Loucy (cell line): ENCODE results near the gene DLL1.

Experiments used
- H2AFZ ChIP-seq: fragments of 200-600 bp; sonication (generic); 2 replicates; pipeline ENCODE4 v1.6.0; 2016; ENCODE audit warnings: antibody characterized with exemption, mild to moderate bottlenecking, low read length, moderate library complexity
- H3F3A ChIP-seq: fragments of 200-600 bp; 2 replicates; pipeline ENCODE4 v1.6.0; 2016; ENCODE audit warnings: antibody characterized with exemption, low read depth, mild to moderate bottlenecking
- H3K27me3 ChIP-seq: fragments of 200-600 bp; sonication (generic); 2 replicates; pipeline ENCODE4 v1.6.1; 2014; ENCODE audit warnings: low read length, mild to moderate bottlenecking; ENCODE audit not compliant: insufficient read depth, poor library complexity, severe bottlenecking
- H3K36me3 ChIP-seq: fragments of 200-600 bp; sonication (generic); 2 replicates; pipeline ENCODE4 v1.6.1; 2016; ENCODE audit warnings: low read length; ENCODE audit not compliant: insufficient read depth
- H3K4me1 ChIP-seq: fragments of 200-600 bp; sonication (generic); 2 replicates; pipeline ENCODE4 v1.5.1; 2014; ENCODE audit warnings: low read length, mild to moderate bottlenecking; ENCODE audit not compliant: insufficient read depth, poor library complexity, severe bottlenecking
- H3K4me2 ChIP-seq: fragments of 200-600 bp; sonication (generic); 2 replicates; pipeline ENCODE4 v1.6.0; 2014; ENCODE audit warnings: antibody characterized with exemption, low read length, low read depth, mild to moderate bottlenecking; ENCODE audit not compliant: poor library complexity, severe bottlenecking
- H3K4me3 ChIP-seq: fragments of 200-600 bp; sonication (generic); 2 replicates; pipeline ENCODE4 v1.5.1; 2014; ENCODE audit warnings: low read length, mild to moderate bottlenecking, mixed read lengths; ENCODE audit not compliant: poor library complexity, severe bottlenecking
- H3K79me2 ChIP-seq: fragments of 200-600 bp; sonication (generic); 2 replicates; pipeline ENCODE4 v1.6.1; 2014; ENCODE audit warnings: low read length; ENCODE audit not compliant: insufficient read depth
- H3K9ac ChIP-seq: fragments of 200-600 bp; sonication (generic); 2 replicates; pipeline ENCODE4 v1.6.0; 2014; ENCODE audit warnings: mild to moderate bottlenecking, low read depth, low read length, moderate library complexity; ENCODE audit not compliant: poor library complexity, severe bottlenecking
- H3K9me2 ChIP-seq: fragments of 200-600 bp; sonication (generic); replicated peaks from 2 replicates; pipeline ENCODE4 v1.6.1; 2016; ENCODE audit warnings: low read depth, low read length, mixed read lengths
- H3K9me3 ChIP-seq: fragments of 200-600 bp; sonication (generic); 2 replicates; pipeline ENCODE4 v1.6.1; 2014; ENCODE audit warnings: mild to moderate bottlenecking, antibody characterized with exemption, low read length, low read depth; ENCODE audit not compliant: insufficient read depth
- H4K20me1 ChIP-seq: fragments of 200-600 bp; sonication (generic); 2 replicates; pipeline ENCODE4 v1.6.0; 2014; ENCODE audit warnings: antibody characterized with exemption, low read length, mild to moderate bottlenecking; ENCODE audit not compliant: insufficient read depth, poor library complexity, severe bottlenecking
- EZH2phosphoT487 ChIP-seq: fragments of 200-600 bp; IDR thresholded peaks from 2 replicates; pipeline ENCODE4 v1.6.1; 2018; ENCODE audit warnings: antibody characterized with exemption, mild to moderate bottlenecking, moderate library complexity, borderline replicate concordance
- TF ChIP-seq, protein P1 (sequence below): fragments of 200-600 bp; sonication (generic); conservative IDR thresholded peaks from 2 replicates; pipeline ENCODE4 v1.5.1; 2014; ENCODE audit warnings: mild to moderate bottlenecking, antibody characterized with exemption, low read length

The DLL1 gene

DNA sequence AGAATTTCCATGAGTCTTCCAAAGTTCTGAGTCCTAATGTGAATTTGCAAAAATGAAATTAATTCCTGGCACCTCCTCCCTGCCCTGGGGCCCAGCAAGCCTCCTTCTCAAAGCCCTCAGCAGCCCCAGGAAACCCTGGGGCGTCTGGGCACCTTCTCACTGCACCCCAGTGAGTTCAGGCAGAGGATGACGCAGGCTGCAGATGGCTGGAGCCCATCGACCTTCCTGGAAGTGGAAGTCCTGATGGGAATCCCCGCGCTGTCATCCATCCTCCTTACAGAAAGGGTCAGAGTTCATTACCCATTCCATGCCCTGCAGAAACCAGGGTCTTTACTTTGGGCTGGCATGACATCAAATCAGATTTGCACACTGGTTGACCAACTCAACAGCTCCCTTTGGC lies 31.6 kb downstream of the DLL1 start:
- Histone ChIP-seq H3K9ac (no peak overlapping the region), H3K4me2 (no peak overlapping the region), H3K9me2 (no peaks in the 10 kb centered on the region), H3K4me3 (no peak overlapping the region), H3K79me2 (no peaks in the 10 kb centered on the region), H4K20me1 (no peaks in the 10 kb centered on the region), H3K36me3 (no peaks in the 10 kb centered on the region), H3F3A (no peaks in the 10 kb centered on the region), H2AFZ (no peak overlapping the region), H3K4me1 (no peaks in the 10 kb centered on the region), H3K27me3 (no peaks in the 10 kb centered on the region), H3K9me3 (no peaks in the 10 kb centered on the region)
- no peak for TF ChIP-seq EZH2phosphoT487
- TF ChIP-seq, protein P1, sequence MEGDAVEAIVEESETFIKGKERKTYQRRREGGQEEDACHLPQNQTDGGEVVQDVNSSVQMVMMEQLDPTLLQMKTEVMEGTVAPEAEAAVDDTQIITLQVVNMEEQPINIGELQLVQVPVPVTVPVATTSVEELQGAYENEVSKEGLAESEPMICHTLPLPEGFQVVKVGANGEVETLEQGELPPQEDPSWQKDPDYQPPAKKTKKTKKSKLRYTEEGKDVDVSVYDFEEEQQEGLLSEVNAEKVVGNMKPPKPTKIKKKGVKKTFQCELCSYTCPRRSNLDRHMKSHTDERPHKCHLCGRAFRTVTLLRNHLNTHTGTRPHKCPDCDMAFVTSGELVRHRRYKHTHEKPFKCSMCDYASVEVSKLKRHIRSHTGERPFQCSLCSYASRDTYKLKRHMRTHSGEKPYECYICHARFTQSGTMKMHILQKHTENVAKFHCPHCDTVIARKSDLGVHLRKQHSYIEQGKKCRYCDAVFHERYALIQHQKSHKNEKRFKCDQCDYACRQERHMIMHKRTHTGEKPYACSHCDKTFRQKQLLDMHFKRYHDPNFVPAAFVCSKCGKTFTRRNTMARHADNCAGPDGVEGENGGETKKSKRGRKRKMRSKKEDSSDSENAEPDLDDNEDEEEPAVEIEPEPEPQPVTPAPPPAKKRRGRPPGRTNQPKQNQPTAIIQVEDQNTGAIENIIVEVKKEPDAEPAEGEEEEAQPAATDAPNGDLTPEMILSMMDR: no peak

DNA sequence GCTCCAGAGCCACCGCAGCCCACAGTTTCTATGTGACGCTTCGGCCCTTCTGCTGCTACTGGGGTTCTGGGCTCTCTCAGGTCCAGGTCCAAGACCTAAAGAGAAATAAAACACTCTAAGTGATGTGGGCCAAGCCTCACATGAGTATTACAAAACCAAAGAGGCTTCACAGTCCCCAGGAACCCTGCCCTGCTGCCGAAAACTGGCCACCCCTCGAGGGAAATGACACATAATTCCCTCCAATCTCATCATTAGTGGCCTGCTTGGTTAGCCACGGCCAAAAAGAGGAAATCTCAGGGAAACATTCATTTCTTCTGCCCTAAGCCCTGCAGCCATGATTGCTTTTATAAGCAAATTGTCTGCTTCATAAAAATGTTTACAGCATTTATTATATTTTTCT lies 32.5 kb downstream of the DLL1 start:
- Histone ChIP-seq H2AFZ (no peak overlapping the region), H4K20me1 (no peaks in the 10 kb centered on the region), H3K27me3 (no peaks in the 10 kb centered on the region), H3K9ac (no peak overlapping the region), H3K4me2 (no peak overlapping the region), H3K4me1 (no peaks in the 10 kb centered on the region), H3K9me2 (no peaks in the 10 kb centered on the region), H3K36me3 (no peaks in the 10 kb centered on the region), H3K4me3 (no peak overlapping the region), H3F3A (no peaks in the 10 kb centered on the region), H3K9me3 (no peaks in the 10 kb centered on the region), H3K79me2 (no peaks in the 10 kb centered on the region)
- TF ChIP-seq, protein P1: no peak
- no peak for TF ChIP-seq EZH2phosphoT487

DNA sequence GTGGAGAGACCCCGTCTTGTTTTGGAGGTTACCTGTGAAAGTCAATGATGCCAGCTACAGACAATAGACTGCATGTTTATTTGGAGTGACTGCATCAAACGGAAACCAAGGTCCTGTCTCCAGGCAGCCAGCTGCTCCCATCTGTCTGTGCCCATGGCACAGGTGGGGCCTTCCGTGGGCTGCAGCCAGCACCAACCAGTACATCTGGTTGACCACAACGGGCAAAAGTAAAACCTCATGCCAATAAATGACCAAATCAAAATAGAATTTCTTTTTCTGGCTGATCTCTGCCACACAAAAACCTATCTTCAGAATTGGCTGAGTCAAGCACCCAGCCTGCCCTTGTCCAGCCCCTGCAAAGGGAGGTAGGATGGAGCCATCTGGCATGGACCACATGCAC lies 33.5 kb downstream of the DLL1 start:
- no peak overlapping the region for H3K9ac ChIP-seq
- H3K36me3 ChIP-seq: no peaks in the 10 kb centered on the region
- H3K9me2 ChIP-seq: no peaks in the 10 kb centered on the region
- TF ChIP-seq, protein P1: no peak
- TF ChIP-seq EZH2phosphoT487: no peak
- H4K20me1 ChIP-seq: no peaks in the 10 kb centered on the region
- H3K4me2 ChIP-seq: no peak overlapping the region
- no peaks in the 10 kb centered on the region for H3K9me3 ChIP-seq
- no peaks in the 10 kb centered on the region for H3F3A ChIP-seq
- no peaks in the 10 kb centered on the region for H3K27me3 ChIP-seq
- H3K4me3 ChIP-seq: no peak overlapping the region
- no peaks in the 10 kb centered on the region for H3K79me2 ChIP-seq
- no peak overlapping the region for H2AFZ ChIP-seq
- no peaks in the 10 kb centered on the region for H3K4me1 ChIP-seq
